OCI-LY1 (cell line): ENCODE data around the gene EXOC6B.

ENCODE experiments used
- EZH2 ChIP-seq: fragments of 200-600 bp; sonication (generic), shearing (Covaris generic); IDR thresholded peaks from 2 replicates; pipeline ENCODE4 v1.8.0; 2017; ENCODE audit warnings: borderline replicate concordance, mixed run types, mild to moderate bottlenecking, antibody characterized with exemption, low read length, moderate library complexity, mixed read lengths
- TF ChIP-seq, protein P1 (sequence below): fragments of 200-600 bp; sonication (generic), shearing (Covaris generic); IDR thresholded peaks from 2 replicates; pipeline ENCODE4 v1.5.1; 2017; ENCODE audit warnings: mild to moderate bottlenecking, antibody characterized with exemption, low read length, moderate library complexity, mixed read lengths

DNA sequence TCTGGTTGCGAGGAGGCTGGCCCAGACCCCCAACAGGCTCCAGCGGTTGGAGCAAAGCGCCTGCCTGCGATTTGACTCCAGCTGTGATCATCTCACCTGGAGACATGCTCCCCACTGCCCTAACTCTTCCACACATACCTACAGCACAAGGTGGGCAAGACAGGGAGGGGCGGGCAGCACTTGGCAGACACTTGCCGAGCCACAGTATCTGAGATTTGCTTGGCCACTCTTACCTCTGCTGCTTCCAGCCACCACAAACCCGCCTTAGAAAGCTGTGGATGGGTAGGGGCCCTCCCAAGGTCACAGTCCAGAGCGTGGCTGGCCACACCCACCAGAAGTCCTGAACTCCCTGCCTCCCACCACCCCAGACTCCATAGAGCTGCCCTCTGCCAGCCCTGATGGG is 686.4 kb downstream of the EXOC6B start:
- TF ChIP-seq, protein P1, sequence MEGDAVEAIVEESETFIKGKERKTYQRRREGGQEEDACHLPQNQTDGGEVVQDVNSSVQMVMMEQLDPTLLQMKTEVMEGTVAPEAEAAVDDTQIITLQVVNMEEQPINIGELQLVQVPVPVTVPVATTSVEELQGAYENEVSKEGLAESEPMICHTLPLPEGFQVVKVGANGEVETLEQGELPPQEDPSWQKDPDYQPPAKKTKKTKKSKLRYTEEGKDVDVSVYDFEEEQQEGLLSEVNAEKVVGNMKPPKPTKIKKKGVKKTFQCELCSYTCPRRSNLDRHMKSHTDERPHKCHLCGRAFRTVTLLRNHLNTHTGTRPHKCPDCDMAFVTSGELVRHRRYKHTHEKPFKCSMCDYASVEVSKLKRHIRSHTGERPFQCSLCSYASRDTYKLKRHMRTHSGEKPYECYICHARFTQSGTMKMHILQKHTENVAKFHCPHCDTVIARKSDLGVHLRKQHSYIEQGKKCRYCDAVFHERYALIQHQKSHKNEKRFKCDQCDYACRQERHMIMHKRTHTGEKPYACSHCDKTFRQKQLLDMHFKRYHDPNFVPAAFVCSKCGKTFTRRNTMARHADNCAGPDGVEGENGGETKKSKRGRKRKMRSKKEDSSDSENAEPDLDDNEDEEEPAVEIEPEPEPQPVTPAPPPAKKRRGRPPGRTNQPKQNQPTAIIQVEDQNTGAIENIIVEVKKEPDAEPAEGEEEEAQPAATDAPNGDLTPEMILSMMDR = no peak
- no peak for TF ChIP-seq EZH2
